IMR-90 (cell line): ENCODE measurements around the gene FAM219A. TPM values are rescaled to one million over a fixed set of nuclear protein-coding genes. Genes with fewer than 3 reads are reported as not detected.

Experiments
- ATAC-seq: fragments of 200-7000 bp; cut with Tn5 transposase; 2 replicates; pipeline ENCODE4 v1.9.1; 2020; ENCODE audit warnings: low read depth, mild to moderate bottlenecking, moderate library complexity
- BruUV-seq: library from RNA; stranded (reverse); fragments of 400-500 nt; replicated peaks from 2 replicates; lab custom pipeline; 2021; lab: Mats Ljungman, UMichigan
- CTCF ChIA-PET: fragments of 300-600 bp; formaldehyde crosslinking; extraction: SDS; loops from one replicate; lab custom pipeline; 2021; ENCODE audit warnings: antibody characterized with exemption; lab: Yijun Ruan, JAX
- POLR2A ChIA-PET: fragments of 300-600 bp; sonication (Branson Sonifier 250); formaldehyde crosslinking; loops from one replicate; lab custom pipeline; 2022; ENCODE audit warnings: antibody characterized with exemption; ENCODE audit not compliant: unreplicated experiment; lab: Charles Lee
- DNase-seq: peaks from one replicate; pipeline ENCODE4 v3.0.0; 2013
- H2AFZ ChIP-seq: replicated peaks from 2 replicates; pipeline ENCODE3; 2013; ENCODE audit warnings: low read length, mild to moderate bottlenecking; ENCODE audit not compliant: poor library complexity
- H2AK5ac ChIP-seq: 2 replicates; pipeline ENCODE4 v1.6.1; 2013; ENCODE audit warnings: low read depth, low read length, inconsistent platforms
- H2AK9ac ChIP-seq: replicated peaks from 2 replicates; pipeline ENCODE3; 2013; ENCODE audit warnings: mild to moderate bottlenecking, low read depth, low read length, moderate library complexity; ENCODE audit not compliant: poor library complexity
- H2BK120ac ChIP-seq: 2 replicates; pipeline ENCODE4 v1.6.1; 2013; ENCODE audit warnings: low read depth, low read length, inconsistent platforms
- H2BK15ac ChIP-seq: 3 replicates; pipeline ENCODE4 v1.6.1; 2013; ENCODE audit warnings: low read depth, low read length, inconsistent platforms
- H2BK20ac ChIP-seq: 2 replicates; pipeline ENCODE4 v1.6.1; 2013; ENCODE audit warnings: low read depth, mild to moderate bottlenecking, inconsistent platforms, low read length, moderate library complexity
- H2BK5ac ChIP-seq: 2 replicates; pipeline ENCODE4 v1.6.1; 2013; ENCODE audit warnings: mild to moderate bottlenecking, low read depth, low read length, inconsistent platforms; ENCODE audit not compliant: poor library complexity, severe bottlenecking
- H3K14ac ChIP-seq: replicated peaks from 2 replicates; pipeline ENCODE4 v1.6.1; 2013; ENCODE audit warnings: low read depth, low read length, inconsistent platforms
- H3K18ac ChIP-seq: 2 replicates; pipeline ENCODE4 v1.6.1; 2013; ENCODE audit warnings: low read depth, low read length, control low read depth
- H3K23ac ChIP-seq: 2 replicates; pipeline ENCODE4 v1.6.1; 2013; ENCODE audit warnings: low read depth, low read length, inconsistent platforms
- H3K27ac ChIP-seq: 2 replicates; pipeline ENCODE4 v1.5.1; 2013; ENCODE audit warnings: mild to moderate bottlenecking, control low read depth, low read length; ENCODE audit not compliant: insufficient read depth
- H3K27me3 ChIP-seq: 2 replicates; pipeline ENCODE4 v1.6.1; 2013; ENCODE audit warnings: low read length; ENCODE audit not compliant: control insufficient read depth, insufficient read depth
- H3K36me3 ChIP-seq: 2 replicates; pipeline ENCODE4 v1.6.1; 2013; ENCODE audit warnings: low read length, mixed read lengths; ENCODE audit not compliant: control insufficient read depth, insufficient read depth
- H3K4ac ChIP-seq: 2 replicates; pipeline ENCODE4 v1.6.1; 2013; ENCODE audit warnings: low read depth, low read length, inconsistent platforms
- H3K4me1 ChIP-seq: 2 replicates; pipeline ENCODE4 v1.6.1; 2013; ENCODE audit warnings: low read length, mixed read lengths; ENCODE audit not compliant: control insufficient read depth, insufficient read depth
- H3K4me2 ChIP-seq: 2 replicates; pipeline ENCODE4 v1.6.1; 2013; ENCODE audit warnings: low read depth, mild to moderate bottlenecking, control low read depth, low read length, moderate library complexity
- H3K4me3 ChIP-seq: 2 replicates; pipeline ENCODE4 v1.5.1; 2013; ENCODE audit warnings: low read depth, mild to moderate bottlenecking, control low read depth, low read length, moderate library complexity; ENCODE audit not compliant: insufficient read depth
- H3K56ac ChIP-seq: 2 replicates; pipeline ENCODE4 v1.6.1; 2013; ENCODE audit warnings: low read length, inconsistent platforms; ENCODE audit not compliant: insufficient read depth; ENCODE audit errors: extremely low read depth
- H3K79me1 ChIP-seq, 2 experiments: 2 replicates each; pipeline ENCODE4 v1.6.1; 2013; ENCODE audit warnings: low read length in 2 of 2, inconsistent platforms in 1 of 2, low read depth in 1 of 2
- H3K9ac ChIP-seq: 2 replicates; pipeline ENCODE4 v1.6.1; 2013; ENCODE audit warnings: low read depth, low read length, control low read depth
- H3K9me1 ChIP-seq: 2 replicates; pipeline ENCODE4 v1.6.1; 2013; ENCODE audit warnings: low read length, inconsistent platforms; ENCODE audit not compliant: insufficient read depth
- H3K9me3 ChIP-seq: 2 replicates; pipeline ENCODE4 v1.6.1; 2013; ENCODE audit warnings: low read length; ENCODE audit not compliant: control insufficient read depth, insufficient read depth
- H4K20me1 ChIP-seq: 2 replicates; pipeline ENCODE4 v1.6.1; 2013; ENCODE audit warnings: low read length, inconsistent platforms; ENCODE audit not compliant: insufficient read depth
- H4K5ac ChIP-seq: 2 replicates; pipeline ENCODE4 v1.6.1; 2013; ENCODE audit warnings: mild to moderate bottlenecking, low read depth, low read length, control low read depth
- H4K8ac ChIP-seq, 2 experiments: 2 replicates each; pipeline ENCODE4 v1.6.1; 2013; ENCODE audit warnings: low read depth in 2 of 2, low read length in 2 of 2, control low read depth in 1 of 2, inconsistent platforms in 1 of 2
- H4K91ac ChIP-seq: 2 replicates; pipeline ENCODE4 v1.6.1; 2013; ENCODE audit warnings: low read depth, low read length, inconsistent platforms; ENCODE audit not compliant: insufficient read depth
- BHLHE40 ChIP-seq: fragments of 150-350 bp; IDR thresholded peaks from 2 replicates; pipeline ENCODE4 v1.6.1; 2016; ENCODE audit warnings: mild to moderate bottlenecking, low read depth, low read length
- CHD1 ChIP-seq: IDR thresholded peaks from 2 replicates; pipeline ENCODE4 v1.6.1; 2012; ENCODE audit warnings: low read depth, low read length, improper control_type of control experiment
- MAZ ChIP-seq: IDR thresholded peaks from 2 replicates; pipeline ENCODE4 v1.6.1; 2012; ENCODE audit warnings: low read depth, mild to moderate bottlenecking, low read length, improper control_type of control experiment, moderate library complexity, borderline replicate concordance
- MXI1 ChIP-seq: IDR thresholded peaks from 2 replicates; pipeline ENCODE4 v1.6.1; 2012; ENCODE audit warnings: low read depth, mild to moderate bottlenecking, low read length, moderate library complexity, borderline replicate concordance
- POLR2A ChIP-seq: IDR thresholded peaks from 2 replicates; pipeline ENCODE4 v1.6.1; 2012; ENCODE audit warnings: mild to moderate bottlenecking, low read depth, low read length
- RFX5 ChIP-seq: IDR thresholded peaks from 2 replicates; pipeline ENCODE4 v1.8.0; 2012; ENCODE audit warnings: low read depth, mild to moderate bottlenecking, low read length, moderate library complexity
- WGBS, 2 experiments: methylation state at CpG; one replicate each; pipeline versions ENCODE4 v1.1.5 to v1.1.7; 2013; ENCODE audit warnings: missing lambda C conversion rate in 2 of 2; ENCODE audit not compliant: insufficient read length in 1 of 2; ENCODE audit errors: extremely low coverage in 2 of 2; 5-methylcytosine and 5-hydroxymethylcytosine counted together
- dilution Hi-C: fragments of 300-500 bp; cut with HindIII; formaldehyde crosslinking; loops from one replicate; pipeline ENCODE4 v1.14.3; 2018; ENCODE audit warnings: low sequenced_read_pairs; ENCODE audit not compliant: unreplicated experiment
- in situ Hi-C: fragments of 300-500 bp; cut with MboI; formaldehyde crosslinking; loops from 3 replicates; pipeline ENCODE4 v1.14.3; 2019; ENCODE audit warnings: low sequenced_read_pairs, inconsistent platforms, mixed read lengths
- intact Hi-C: fragments of 100-400 bp; cut with micrococcal nuclease; formaldehyde crosslinking; loops from 2 replicates; pipeline ENCODE4 v1.10.0; 2022
- polyA plus RNA-seq, 3 experiments: library from polyadenylated mRNA; depleted of rRNA; stranded (reverse); fragments of >200 nt; gene quantifications; 2 replicates each; pipeline ENCODE4 v1.2.3, GENCODE V29; 2012; ENCODE audit warnings: low replicate concordance in 1 of 3
- total RNA-seq: library from RNA; depleted of rRNA; stranded (reverse); fragments of >200 nt; gene quantifications from 2 replicates; pipeline ENCODE4 v1.2.3, GENCODE V29; 2012

FAM219A gene
- total and polyA plus RNA-seq, 2 of the 4 experiments (the other 2 are of a cell fraction), result 4.8 to 20.8 TPM

DNA sequence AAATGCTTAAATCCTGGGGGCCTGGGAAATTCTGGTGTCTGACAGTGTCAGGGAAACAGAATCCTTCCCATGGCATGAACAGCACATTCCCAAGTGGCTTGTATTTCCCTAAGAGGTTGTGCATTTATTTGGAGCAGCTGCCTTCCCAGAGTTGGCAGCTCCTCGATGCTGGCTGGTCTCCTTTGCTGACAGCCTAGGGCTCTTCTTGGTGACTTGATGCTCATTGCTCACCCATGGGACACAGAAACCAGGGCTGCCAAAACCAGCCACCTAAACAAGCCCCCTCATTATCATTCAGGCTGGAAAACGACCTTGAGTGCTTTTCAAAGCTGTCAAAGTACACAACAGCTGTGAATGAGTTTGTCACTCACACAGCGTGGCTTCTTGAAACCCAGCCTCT lies 40.2 kb upstream of the FAM219A start:
- Histone ChIP-seq H2BK120ac (no peak overlapping the region), H3K4me3 (no peak overlapping the region), H2BK15ac (no peak overlapping the region), H3K27me3 (peaks cover 39% of the 10 kb centered on the region), H3K4me2 (no peak overlapping the region), H3K4me1 (no peaks in the 10 kb centered on the region; the same call in 1 of the 2 replicates), H4K20me1 (no peaks in the 10 kb centered on the region; the same call in 1 of the 2 replicates), H2BK5ac (no peak overlapping the region), H2AK5ac (no peak overlapping the region), H3K27ac (no peak overlapping the region), H3K56ac (no peak overlapping the region), H2BK20ac (no peak overlapping the region), H3K9me1 (no peaks in the 10 kb centered on the region), H3K9me3 (no peaks in the 10 kb centered on the region), H2AK9ac (no peak overlapping the region), H3K4ac (no peak overlapping the region), H3K23ac (no peak overlapping the region), H4K91ac (no peak overlapping the region), H3K9ac (no peak overlapping the region), H3K14ac (no peak overlapping the region), H3K36me3 (no peaks in the 10 kb centered on the region), H3K18ac (no peak overlapping the region), H4K5ac (no peak overlapping the region), H2AFZ (no peak overlapping the region), H3K79me1 (no peaks in the 10 kb centered on the region), H4K8ac (no peak overlapping the region)
- whole genome bisulfite sequencing, 2 experiments, result 0% methylated on average over 1 of the region's 3 CpGs; no CpG with 5 or more reads in 1 of the 2 experiments
- POLR2A ChIA-PET, result no interaction called here
- no TSS peak for BruUV-seq
- dilution Hi-C loops (no loop called here), intact Hi-C loops (no loop called here), in situ Hi-C loops (loop anchor here (10.0 kb wide), 1 partner anchor 64 kb away; no protein-coding TSS in a partner anchor)
- no peak for TF ChIP-seq MXI1
- TF ChIP-seq POLR2A, result no peak
- no peak for TF ChIP-seq CHD1
- TF ChIP-seq MAZ, result no peak
- no peak for TF ChIP-seq RFX5
- no peak for TF ChIP-seq BHLHE40
- DNase-seq (no peak), ATAC-seq (no peak)
- CTCF ChIA-PET, result interaction anchor here (1.0 to 1.1 kb wide), 2 partner anchors 9 to 95 kb away, joined by 4 to 5 read pairs; no protein-coding TSS in a partner anchor
